MM.1S (cell line): Measurements from ENCODE around the gene RASAL2.

Experiments
- CTCF ChIP-seq: fragments of 300-600 bp; sonication (generic); IDR thresholded peaks from 2 replicates; pipeline ENCODE4 v1.5.1; 2016; ENCODE audit warnings: antibody characterized with exemption, low read length, mixed read lengths
- EZH2 ChIP-seq: fragments of 300-600 bp; sonication (generic); optimal IDR thresholded peaks from 2 replicates; pipeline ENCODE3; 2017; ENCODE audit warnings: low read depth, mild to moderate bottlenecking, antibody characterized with exemption, low read length, mixed read lengths

DNA sequence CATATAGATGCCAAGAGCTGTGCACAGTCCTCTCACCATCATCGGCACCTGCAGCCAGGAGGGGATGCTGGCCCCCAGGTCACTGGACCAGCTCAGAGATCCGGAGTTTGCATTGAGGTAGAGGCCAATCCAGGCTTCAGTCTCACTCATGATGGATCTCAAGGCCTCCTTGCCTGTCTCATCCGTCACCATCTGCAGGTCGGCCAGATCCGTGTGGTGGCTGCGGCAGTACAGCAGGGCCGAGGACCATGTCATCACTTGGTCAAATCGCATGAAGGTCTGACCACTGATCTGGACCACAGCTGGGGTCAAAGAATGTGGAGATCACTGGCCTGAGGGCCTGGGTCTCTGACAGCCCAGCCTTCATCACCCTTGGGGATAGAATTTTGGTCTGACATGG, 396.2 kb downstream of the RASAL2 start:
- TF ChIP-seq CTCF (no peak), EZH2 (no peak)
